Pancreas (tissue), 10 donors: ENCODE measurements around the gene UTP11. TPM values are rescaled to one million over a fixed set of nuclear protein-coding genes. Genes with fewer than 3 reads are reported as not detected.
A peak's percentile ranks its signal among the peaks of the same experiment; 100 is the strongest.
"Not testable (repeated sequence)": the region's sequence is repeated elsewhere in the genome, so short reads cannot be mapped to it uniquely, and the experiment has no call there.

ENCODE experiments used
- ATAC-seq, 4 donors: fragments of 200-7000 bp; cut with Tn5 transposase; one replicate each; pipeline versions ENCODE4 v1.8.0 to v1.9.1; 2020; ENCODE audit warnings: mild to moderate bottlenecking in 4 of 4, moderate library complexity in 4 of 4
- DNase-seq, 6 donors: peaks; one replicate each; pipeline ENCODE4 v3.0.0-alpha.2; 2020
- FAIRE-seq: peaks from 2 replicates; lab custom pipeline; 2012; peaks lifted over from hg19 to GRCh38; lab: Jason Lieb, UNC
- H3K27ac ChIP-seq, 4 donors: fragments of 200-600 bp; sonication (generic); 1 replicate in 3 of 4; 2 replicates in 1 of 4; pipeline versions ENCODE4 v1.5.0 to v1.8.0; 2020
- H3K27me3 ChIP-seq, 4 donors: fragments of 200-600 bp; one replicate each; pipeline ENCODE4 v1.8.0; 2021
- H3K36me3 ChIP-seq, 3 donors: fragments of 200-600 bp; sonication (generic) in 1 of 3; one replicate each; pipeline versions ENCODE4 v1.5.0 to v1.8.0; 2020 to 2021
- H3K4me1 ChIP-seq, 3 donors: fragments of 200-600 bp; one replicate each; pipeline ENCODE4 v1.8.0; 2021
- H3K4me3 ChIP-seq, 4 donors: fragments of 200-600 bp; sonication (generic) in 2 of 4; one replicate each; pipeline versions ENCODE4 v1.5.0 to v1.8.0; 2020 to 2021
- H3K9me3 ChIP-seq, 4 donors: fragments of 200-600 bp; one replicate each; pipeline ENCODE4 v1.8.0; 2021
- CTCF ChIP-seq, 4 donors: fragments of 200-600 bp; sonication (generic) in 3 of 4; IDR thresholded peaks; one replicate each; pipeline versions ENCODE4 v1.5.0 to v1.8.0; 2021; ENCODE audit warnings: antibody characterized with exemption in 4 of 4
- WGBS, 2 donors: extraction: QIAGEN DNeasy Blood & Tissue Kit; methylation state at CpG; one replicate each; pipeline ENCODE4 v1.1.7; 2013; 5-methylcytosine and 5-hydroxymethylcytosine counted together
- intact Hi-C, 3 donors: fragments of 100-400 bp; cut with DNase I; formaldehyde crosslinking; loops; one replicate each; pipeline versions ENCODE4 v1.11.1 to v1.14.2; 2022
- polyA plus RNA-seq, 2 donors: library from polyadenylated mRNA; stranded (reverse); fragments of 200-250 nt; gene quantifications; one replicate each; pipeline ENCODE4 v1.2.3, GENCODE V29; 2013
- total RNA-seq, 6 donors: library from RNA; stranded (reverse); fragmentation: NEBNext Ultra II Directional in 4 of 6; extraction: Animal tissue kit (Norgen Biotek cat#: 25700) in 4 of 6; gene quantifications; one replicate each; pipeline versions ENCODE4 v1.2.1 to v1.2.4, GENCODE V29; 2021 to 2023
- donor health status: healthy with polysubstance abuse.
- donor health status: DM: no; HTN: no; CAD: no; lungs with moderate emphysema.
- donor health status: DM: no; HTN: no; CAD: no.
- donor health status: control.
- donor health status: control.
- donor health status: Bipolar disorder and iron deficiency.
- donor health status: DM: yes; HTN: yes; CAD: no.
- donor health status: DM: no; HTN: no; CAD: no.
- donor health status: DM: no; HTN: no; CAD: no.
- donor health status: DM: yes; HTN: yes; CAD: no.

The UTP11 gene
- total and polyA plus RNA-seq, 8 donors = 7.8 to 16.6 (median 14.7) TPM

GRCh38 chr1:38029081-38029681, 16.6 kb downstream of the UTP11 start:
- ATAC-seq (peak in 1 of 4 donors; percentile 6), FAIRE-seq (no peak), DNase-seq (peak in 1 of 6 donors; percentile 43)
- Histone ChIP-seq H3K27me3 (no peaks in the 10 kb centered on the region), H3K27ac (peak overlapping the region; percentile 37 to 67 (median 44)), H3K4me1 (peaks cover 14 to 22% (median 21%) of the 10 kb centered on the region in 3 donors), H3K9me3 (no peaks in the 10 kb centered on the region), H3K36me3 (peaks cover 0 to 14% (median 12%) of the 10 kb centered on the region in 3 donors), H3K4me3 (no peak overlapping the region)
- WGBS, 2 donors = 25 to 26% methylated on average over 23 of the region's 23 CpGs
- TF ChIP-seq CTCF (IDR thresholded peaks at IDR 0.05) = no peak
- intact Hi-C loops = loop anchor here in 2 of 3 donors (5.0 kb wide), 2 partner anchors 558 to 803 kb away; no protein-coding TSS in a partner anchor

GRCh38 chr1:38029685-38030511, 17.4 kb downstream of the UTP11 start:
- H3K36me3 ChIP-seq = peaks cover 0 to 11% (median 7%) of the 10 kb centered on the region in 3 donors
- FAIRE-seq (no peak), ATAC-seq (peak; percentile 66 to 78 (median 73)), DNase-seq (peak; percentile 59 to 88 (median 70))
- intact Hi-C loops = loop anchor here in 2 of 3 donors (5.0 to 10.0 kb wide), 3 partner anchors 557 to 802 kb away; no protein-coding TSS in a partner anchor
- WGBS, 2 donors = 14 to 15% methylated on average over 12 of the region's 12 CpGs
- H3K27me3 ChIP-seq = no peaks in the 10 kb centered on the region
- H3K27ac ChIP-seq = peak overlapping the region; percentile 37 to 67 (median 44)
- no peaks in the 10 kb centered on the region for H3K9me3 ChIP-seq
- no peak for TF ChIP-seq CTCF (IDR thresholded peaks at IDR 0.05)
- H3K4me1 ChIP-seq = peaks cover 14 to 22% (median 21%) of the 10 kb centered on the region in 3 donors
- peak overlapping the region in 1 of 4 donors; percentile 10 for H3K4me3 ChIP-seq

GRCh38 chr1:38030596-38031512, 18.3 kb downstream of the UTP11 start:
- TF ChIP-seq CTCF (IDR thresholded peaks at IDR 0.05) = no peak
- peak; percentile 58 to 84 (median 74) for DNase-seq
- no peaks in the 10 kb centered on the region for H3K9me3 ChIP-seq
- H3K4me1 ChIP-seq = peaks cover 14 to 22% (median 21%) of the 10 kb centered on the region in 3 donors
- intact Hi-C loops = loop anchor here in 1 of 3 donors (10.0 kb wide), 1 partner anchor 794 kb away; no protein-coding TSS in a partner anchor
- H3K36me3 ChIP-seq = peaks cover 0 to 1% (median 0%) of the 10 kb centered on the region in 3 donors
- no peak for FAIRE-seq
- WGBS, 2 donors = 50 to 64% methylated on average over 17 of the region's 17 CpGs
- H3K27me3 ChIP-seq = no peaks in the 10 kb centered on the region
- ATAC-seq = peak; percentile 68 to 83 (median 78)
- H3K27ac ChIP-seq = peak overlapping the region; percentile 37 to 67 (median 44)
- no peak overlapping the region for H3K4me3 ChIP-seq

- Histone ChIP-seq H3K4me3 (no peak overlapping the region), H3K27ac (no peak overlapping the region), H3K36me3 (no peaks in the 10 kb centered on the region), H3K4me1 (peaks cover 14 to 22% (median 21%) of the 10 kb centered on the region in 3 donors), H3K9me3 (no peaks in the 10 kb centered on the region), H3K27me3 (no peaks in the 10 kb centered on the region)
- FAIRE-seq (no peak), ATAC-seq (no peak), DNase-seq (peak in 1 of 6 donors; percentile 30)
- WGBS, 2 donors = 47 to 48% methylated on average over 4 of the region's 4 CpGs
- intact Hi-C loops = loop anchor here in 1 of 3 donors (10.0 kb wide), 1 partner anchor 793 kb away; no protein-coding TSS in a partner anchor
- TF ChIP-seq CTCF (IDR thresholded peaks at IDR 0.05) = no peak
Observed at GRCh38 chr1:38031513-38031866, 19.0 kb downstream of the UTP11 start.

DNA sequence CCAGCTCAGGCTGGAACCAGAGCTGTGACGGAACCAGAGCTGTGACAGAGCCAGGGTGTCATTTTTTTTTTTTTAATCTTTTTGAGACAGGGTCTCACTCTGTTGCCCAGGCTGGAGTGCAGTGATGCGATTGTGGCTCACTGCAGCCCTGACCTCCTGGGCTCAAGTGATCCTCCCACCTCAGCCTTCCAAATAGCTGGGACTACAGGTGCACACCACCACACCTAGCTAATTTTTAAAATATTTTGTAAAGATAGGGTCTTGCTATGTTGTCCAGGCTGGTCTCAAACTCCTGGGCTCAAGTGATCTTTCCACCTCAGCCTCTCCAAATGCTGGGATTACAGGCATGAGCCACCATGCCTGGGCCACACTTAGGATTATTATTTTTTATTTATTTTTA, 20.5 kb downstream of the UTP11 start:
- H3K36me3 ChIP-seq, ATAC-seq, DNase-seq, FAIRE-seq, H3K4me3 ChIP-seq, H3K27ac ChIP-seq, H3K27me3 ChIP-seq, H3K9me3 ChIP-seq: not testable (repeated sequence)
- H3K4me1 ChIP-seq = peaks cover 14 to 22% (median 21%) of the 10 kb centered on the region in 3 donors
- WGBS, 2 donors = 92 to 96% methylated on average over 2 of the region's 2 CpGs
- intact Hi-C loops = loop anchor here in 1 of 3 donors (10.0 kb wide), 1 partner anchor 792 kb away; no protein-coding TSS in a partner anchor
